Measurements from ENCODE around the gene TDRD10.
"Not testable (repeated sequence)": the region's sequence is repeated elsewhere in the genome, so short reads cannot be mapped to it uniquely, and the experiment has no call there.

The TDRD10 gene

GRCh38 chr1:154481053-154481452 lies 21.0 kb upstream of the TDRD10 start:
- DNase-seq, result peak in 1 of 2 experiments; percentile 38

GRCh38 chr1:154483941-154484803 lies 17.8 kb upstream of the TDRD10 start:
- no peak for DNase-seq

- DNase-seq, result no peak
These were observed 16.9 kb upstream of the TDRD10 start for GRCh38 chr1:154485106-154485505.

DNA sequence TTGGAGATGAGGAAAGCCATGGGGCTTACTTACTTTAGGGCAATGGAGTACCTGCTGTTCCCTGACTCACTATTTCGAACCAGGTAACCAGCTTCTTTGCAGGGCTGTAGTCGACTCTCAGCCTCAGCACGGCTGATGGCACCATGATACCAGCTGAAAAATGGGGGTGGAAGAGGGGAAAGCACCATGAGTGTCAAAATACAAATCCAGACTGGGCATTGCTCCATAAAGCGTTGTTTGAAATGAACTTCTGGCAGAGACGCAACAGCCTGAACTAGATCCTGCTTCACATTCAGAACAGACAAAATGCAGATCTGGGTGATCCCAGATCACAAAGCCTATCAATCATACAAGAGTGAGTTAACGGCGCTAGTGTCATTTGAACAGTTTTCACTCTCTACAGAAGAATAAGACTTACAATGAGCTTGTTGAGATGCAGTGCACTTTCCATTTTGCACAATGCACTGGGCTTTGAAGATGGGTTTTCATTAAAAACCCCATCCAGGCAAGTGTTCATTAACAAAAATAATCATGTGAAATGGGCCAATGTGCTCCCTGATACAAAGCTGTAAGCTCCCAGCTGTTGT lies 16.0 kb upstream of the TDRD10 start:
- peak in 1 of 2 experiments; percentile 7 for DNase-seq

- DNase-seq, result not testable (repeated sequence)
These were observed 15.3 kb upstream of the TDRD10 start for GRCh38 chr1:154486756-154487155.

- DNase-seq, result no peak
These were observed 13.1 kb upstream of the TDRD10 start for GRCh38 chr1:154488922-154489321.

DNA sequence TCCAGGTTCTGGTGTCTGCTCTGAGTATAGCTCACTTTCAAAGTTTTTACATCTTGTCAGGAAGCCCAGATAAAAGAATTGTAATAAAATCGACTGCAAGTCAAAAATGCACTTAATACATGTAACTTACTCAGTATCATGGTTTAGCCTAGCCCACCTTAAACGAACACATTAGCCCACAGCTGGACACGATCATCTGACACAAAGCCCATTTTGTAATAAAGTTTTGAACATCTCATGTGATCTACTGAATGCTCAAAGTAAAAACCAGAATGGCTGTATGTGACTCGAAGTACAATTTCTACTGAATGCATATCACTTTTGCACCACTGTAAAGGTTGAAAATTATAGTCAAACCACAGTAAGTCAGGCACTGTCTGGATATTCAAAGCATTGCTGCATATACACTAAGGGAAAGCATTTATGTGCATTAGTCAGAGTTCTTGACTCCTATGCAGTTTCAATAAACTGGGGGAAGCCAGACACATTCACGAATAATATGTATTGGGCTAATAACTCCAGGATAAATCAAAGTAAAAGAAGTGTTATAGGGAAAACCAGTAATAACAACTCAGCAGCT lies 12.2 kb upstream of the TDRD10 start:
- no peak for DNase-seq

- DNase-seq, result no peak
These were observed 11.7 kb upstream of the TDRD10 start for GRCh38 chr1:154490317-154490716.

DNA sequence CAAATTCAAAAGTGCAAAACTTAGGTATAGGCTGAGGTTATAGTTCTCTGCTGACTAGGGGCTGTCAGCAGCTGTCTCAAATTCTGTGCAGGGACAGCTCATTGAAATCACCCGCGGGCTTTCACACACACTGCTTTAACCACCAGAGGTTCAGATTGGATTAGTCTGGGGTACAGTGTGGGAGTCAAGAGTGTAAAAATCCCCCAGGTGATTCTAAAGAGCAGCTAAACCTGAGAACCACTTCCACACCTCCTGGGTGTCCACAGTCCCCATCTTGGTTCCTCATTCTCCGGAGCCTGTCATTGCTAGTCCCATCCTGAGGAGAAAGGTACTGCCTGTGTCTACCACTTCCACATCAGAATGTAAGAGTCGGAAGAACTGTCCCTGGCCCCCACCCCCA lies 9.9 kb upstream of the TDRD10 start:
- DNase-seq, result no peak

GRCh38 chr1:154493276-154493675 lies 8.7 kb upstream of the TDRD10 start:
- DNase-seq, result no peak

- DNase-seq, result no peak
These were observed 6.3 kb upstream of the TDRD10 start for GRCh38 chr1:154495496-154496273.

- no peak for DNase-seq
These were observed 5.6 kb upstream of the TDRD10 start for GRCh38 chr1:154496383-154496782.

DNA sequence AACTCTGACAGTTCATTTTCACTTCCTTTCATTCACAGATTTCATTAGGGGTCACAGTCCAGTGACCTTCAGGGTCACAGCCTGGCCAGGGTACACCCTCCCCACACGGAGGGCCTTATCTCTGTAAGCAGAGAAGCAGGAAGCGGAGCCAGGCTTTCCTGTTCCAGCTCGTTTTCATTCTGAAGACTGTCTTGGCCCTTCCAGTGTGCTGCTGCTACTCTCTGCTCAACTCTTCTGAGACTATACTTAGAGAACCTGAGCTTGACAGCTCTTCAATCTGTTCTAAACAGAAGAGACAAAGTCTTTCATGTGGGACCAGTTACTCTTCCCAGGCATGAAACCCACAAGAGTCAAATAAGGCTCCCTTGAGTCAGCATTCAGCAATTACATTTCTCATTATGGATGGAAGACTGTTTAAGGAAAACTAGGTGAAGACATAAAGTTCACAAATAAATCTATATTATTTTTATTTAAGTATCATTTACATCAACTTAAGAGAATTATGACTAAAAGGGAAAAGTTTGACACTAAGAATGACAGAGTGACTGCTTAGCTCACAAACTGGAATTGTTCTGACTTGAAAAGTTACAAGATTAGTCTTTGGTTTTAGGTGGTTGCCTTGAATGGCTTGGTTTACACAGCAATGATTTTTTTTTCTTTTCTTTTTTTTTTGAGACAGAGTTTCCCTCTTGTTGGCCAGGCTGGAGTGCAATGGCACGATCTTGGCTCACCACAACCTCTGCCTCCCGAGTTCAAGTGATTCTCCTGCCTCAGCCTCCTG lies 4.8 kb upstream of the TDRD10 start:
- DNase-seq, result no peak

GRCh38 chr1:154499446-154499845 lies 2.6 kb upstream of the TDRD10 start:
- no peak for DNase-seq

- no peak for DNase-seq
These were observed 1.5 kb upstream of the TDRD10 start for GRCh38 chr1:154500533-154500932.

DNA sequence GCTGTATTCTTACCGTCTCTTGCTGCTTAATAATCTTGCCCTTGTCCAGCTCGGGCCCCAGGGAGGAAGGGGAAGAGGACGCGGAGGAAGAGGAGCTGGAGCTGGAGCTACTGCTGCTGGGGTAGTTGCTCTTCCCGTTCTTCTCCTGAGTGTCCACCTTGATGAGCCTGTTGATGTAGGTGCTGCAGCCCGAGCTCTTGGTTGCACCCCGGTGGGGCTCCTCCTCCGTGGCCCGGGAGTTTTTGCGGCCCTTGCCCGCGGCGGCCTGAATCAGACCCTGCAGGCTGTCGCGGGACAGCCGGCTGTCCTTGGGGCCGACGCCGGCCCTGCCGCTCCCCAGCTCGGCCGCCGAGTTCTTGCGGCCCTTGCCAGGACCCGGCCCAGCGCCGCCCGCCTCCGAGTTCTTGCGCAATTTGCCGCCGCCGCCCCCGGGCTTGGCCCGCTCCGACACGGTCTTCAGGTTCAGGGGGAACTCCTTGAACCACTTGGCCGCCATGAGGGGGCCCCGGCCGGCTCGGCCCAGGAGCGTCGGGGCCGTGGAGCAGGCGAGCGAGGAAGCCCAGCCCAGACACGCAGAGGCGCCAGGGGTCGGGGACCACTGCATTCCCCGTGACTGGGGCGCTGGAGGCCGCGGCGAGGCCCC lies 475 bp upstream of the TDRD10 start:
- DNase-seq, result no peak

GRCh38 chr1:154502744-154503115 lies 711 bp downstream of the TDRD10 start:
- no peak for DNase-seq

- no peak for DNase-seq
These were observed 1.9 kb downstream of the TDRD10 start for GRCh38 chr1:154503898-154504297.

GRCh38 chr1:154512760-154513159 lies 10.7 kb downstream of the TDRD10 start:
- no peak for DNase-seq

DNA sequence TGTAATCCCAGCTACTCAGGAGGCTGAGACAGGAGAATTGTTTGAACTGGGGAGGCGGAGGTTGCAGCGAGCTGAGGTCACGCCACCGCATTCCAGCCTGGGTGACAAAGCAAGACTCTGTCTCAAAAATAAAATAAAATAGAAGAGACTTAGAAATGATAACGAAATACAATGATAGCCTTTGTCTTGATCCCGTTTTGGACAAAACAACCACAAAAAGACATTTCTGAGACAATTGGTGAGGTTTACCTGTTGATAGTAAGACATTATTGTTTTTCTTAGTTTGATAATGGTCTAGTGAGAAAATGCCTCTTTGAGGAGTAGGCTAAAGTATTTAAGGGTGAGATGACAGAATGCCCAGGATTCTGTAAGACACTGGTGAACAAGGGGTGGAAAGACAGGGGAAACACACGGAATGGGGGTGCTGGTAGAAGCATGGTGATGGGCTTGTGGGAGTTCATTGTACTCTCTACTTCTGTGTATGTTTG lies 12.1 kb downstream of the TDRD10 start:
- DNase-seq, result no peak

DNA sequence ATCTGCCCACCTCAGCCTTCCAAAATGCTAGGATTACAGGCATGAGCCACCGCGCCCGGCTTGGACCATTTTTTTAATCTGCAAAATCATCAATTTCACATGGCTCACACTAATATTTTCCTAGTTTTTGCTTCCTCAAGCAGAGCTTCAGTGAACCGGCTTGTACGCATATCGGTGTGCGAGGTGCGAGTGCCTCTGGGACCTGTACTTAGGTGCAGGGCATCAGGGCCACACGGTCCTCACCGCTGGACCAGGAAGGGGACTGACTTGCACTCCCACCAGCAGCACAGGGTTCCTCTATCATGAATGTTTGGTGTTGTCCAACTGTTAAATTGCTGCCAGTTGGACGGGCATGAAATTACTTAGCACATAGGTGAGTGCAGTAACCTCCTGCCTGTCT lies 15.6 kb downstream of the TDRD10 start:
- no peak for DNase-seq

- no peak for DNase-seq
These were observed 17.6 kb downstream of the TDRD10 start for GRCh38 chr1:154519591-154519991.

Data from NCI-H446 (cell line).